Neural progenitor cell (in vitro differentiated cells): ENCODE data around the gene FBRSL1.

Source experiments
- EZH2phosphoT487 ChIP-seq: fragments of 200-600 bp; sonication (generic); IDR thresholded peaks from 2 replicates; pipeline ENCODE4 v1.6.1; 2017; ENCODE audit warnings: antibody characterized with exemption
- TF ChIP-seq, protein P1 (sequence below): fragments of 200-600 bp; sonication (generic); IDR thresholded peaks from 2 replicates; pipeline ENCODE4 v1.5.1; 2017; ENCODE audit warnings: antibody characterized with exemption, mild to moderate bottlenecking

DNA sequence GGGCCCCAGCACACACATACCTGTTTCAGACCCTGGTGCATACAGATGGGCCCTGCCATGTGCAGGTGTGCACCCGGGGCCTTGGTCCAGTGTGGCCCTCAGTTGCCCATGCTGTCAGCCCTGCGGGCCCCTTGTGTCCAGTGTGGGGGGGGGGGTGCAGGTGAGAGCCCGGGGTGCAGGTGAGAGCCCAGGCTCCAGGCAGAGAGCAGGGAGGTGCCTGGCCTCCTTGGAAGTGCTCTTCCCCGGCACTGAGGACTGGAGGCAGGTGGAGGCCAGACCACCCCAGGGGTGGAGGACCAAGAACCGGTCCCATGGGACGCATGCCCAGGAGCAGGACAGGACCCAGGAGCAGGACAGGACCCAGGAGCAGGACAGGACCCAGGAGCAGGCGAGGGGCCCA, 40.9 kb downstream of the FBRSL1 start:
- no peak for TF ChIP-seq EZH2phosphoT487
- TF ChIP-seq, protein P1, sequence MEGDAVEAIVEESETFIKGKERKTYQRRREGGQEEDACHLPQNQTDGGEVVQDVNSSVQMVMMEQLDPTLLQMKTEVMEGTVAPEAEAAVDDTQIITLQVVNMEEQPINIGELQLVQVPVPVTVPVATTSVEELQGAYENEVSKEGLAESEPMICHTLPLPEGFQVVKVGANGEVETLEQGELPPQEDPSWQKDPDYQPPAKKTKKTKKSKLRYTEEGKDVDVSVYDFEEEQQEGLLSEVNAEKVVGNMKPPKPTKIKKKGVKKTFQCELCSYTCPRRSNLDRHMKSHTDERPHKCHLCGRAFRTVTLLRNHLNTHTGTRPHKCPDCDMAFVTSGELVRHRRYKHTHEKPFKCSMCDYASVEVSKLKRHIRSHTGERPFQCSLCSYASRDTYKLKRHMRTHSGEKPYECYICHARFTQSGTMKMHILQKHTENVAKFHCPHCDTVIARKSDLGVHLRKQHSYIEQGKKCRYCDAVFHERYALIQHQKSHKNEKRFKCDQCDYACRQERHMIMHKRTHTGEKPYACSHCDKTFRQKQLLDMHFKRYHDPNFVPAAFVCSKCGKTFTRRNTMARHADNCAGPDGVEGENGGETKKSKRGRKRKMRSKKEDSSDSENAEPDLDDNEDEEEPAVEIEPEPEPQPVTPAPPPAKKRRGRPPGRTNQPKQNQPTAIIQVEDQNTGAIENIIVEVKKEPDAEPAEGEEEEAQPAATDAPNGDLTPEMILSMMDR: no peak
